ENCODE results near the gene NR1H2.
A peak's percentile ranks its signal among the peaks of the same experiment; 100 is the strongest.

Gene NR1H2

GRCh38 chr19:50427318-50427925 is 51.2 kb downstream of the NR1H2 start:
- no peak for DNase-seq

- DNase-seq, result peak; percentile 93
Measured at GRCh38 chr19:50427997-50428425, 51.8 kb downstream of the NR1H2 start.

DNA sequence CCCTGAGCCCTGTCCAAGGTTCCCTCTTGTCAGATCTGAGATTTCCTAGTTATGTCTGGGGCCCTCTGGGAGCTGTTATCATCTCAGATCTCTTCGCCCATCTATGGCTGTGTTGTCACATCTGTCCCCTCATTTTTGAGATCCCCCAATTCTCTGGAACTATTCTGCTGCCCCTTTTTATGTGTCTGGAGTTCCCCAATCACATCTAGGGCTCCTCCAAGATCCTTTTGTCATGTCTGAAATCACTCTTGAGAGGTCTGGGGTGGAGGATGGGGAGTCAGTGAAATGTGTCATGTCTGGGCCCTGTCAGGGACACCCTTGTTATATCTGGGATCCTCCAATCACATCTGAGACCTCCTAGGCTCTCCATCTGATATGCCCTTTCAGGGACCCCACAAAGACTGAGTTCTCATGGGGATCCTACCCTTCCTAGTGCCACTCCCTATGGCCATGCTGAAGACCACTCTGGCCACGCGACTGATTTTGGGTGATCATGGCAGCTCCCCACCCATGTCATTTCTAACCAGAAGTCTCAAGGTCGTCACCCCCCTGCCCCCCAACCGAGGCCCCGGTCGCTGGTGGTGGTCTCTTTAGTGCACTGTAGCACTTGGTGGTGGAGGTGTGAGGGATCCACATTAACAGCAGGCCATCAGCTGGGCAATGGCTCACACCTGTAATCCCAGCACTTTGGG is 52.7 kb downstream of the NR1H2 start:
- no peak for DNase-seq

- DNase-seq, result peak; percentile 27
Measured at GRCh38 chr19:50430888-50431342, 54.7 kb downstream of the NR1H2 start.

- DNase-seq, result peak; percentile 97
Measured at GRCh38 chr19:50431343-50432220, 55.3 kb downstream of the NR1H2 start.

DNA sequence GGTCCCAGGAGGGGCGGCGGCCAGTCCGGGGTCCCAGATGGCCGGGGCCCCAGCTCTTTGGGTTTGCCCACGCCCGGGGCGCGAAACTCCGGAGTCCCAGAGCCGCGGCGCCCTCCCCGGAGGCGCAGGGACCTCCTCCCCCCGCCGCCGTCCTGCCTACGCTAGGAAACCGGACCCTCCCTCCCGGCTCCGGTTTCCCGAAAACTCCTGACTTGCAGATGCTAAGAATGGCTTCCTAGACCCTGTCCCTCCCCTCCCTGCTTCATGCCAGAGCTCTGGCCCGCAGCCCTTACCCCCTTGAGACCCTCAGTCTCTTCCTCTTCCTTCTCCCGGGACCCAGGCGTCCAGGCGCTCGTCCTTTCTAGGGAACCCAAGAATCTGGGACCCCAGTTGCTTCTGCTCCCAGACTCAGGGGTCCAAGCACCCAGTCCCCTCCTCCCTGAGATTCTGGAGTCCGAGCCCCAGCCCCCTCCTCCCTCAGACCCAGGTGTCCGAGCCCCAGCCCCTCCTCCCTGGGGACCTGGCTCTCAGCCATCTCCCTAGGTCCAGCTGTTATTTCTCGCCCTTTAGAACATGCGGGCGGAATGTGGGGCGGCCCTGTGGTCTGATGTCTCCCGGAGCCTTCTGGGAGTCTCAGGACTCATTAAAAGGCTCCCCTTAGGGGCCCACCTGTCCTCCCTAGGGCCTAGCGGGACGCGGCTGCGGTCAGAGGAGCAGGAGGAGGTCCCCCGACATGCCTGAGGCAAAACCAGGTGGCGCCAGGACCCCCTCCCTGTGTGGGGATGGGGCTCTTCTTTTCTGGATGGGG is 56.2 kb downstream of the NR1H2 start, which contains the start of gene MYBPC2:
TSS of gene MYBPC2 (plus strand) at position 672 of the 808 bp plus-strand sequence. CDS start at position 734, 62 bp downstream.
- DNase-seq, result peak; percentile 64

All from eye (tissue), 1 donor.